NCI-H446 treated with DMSO at 0.1 percent for 48 hours (cell line): Measurements from ENCODE around the gene HLX.

Experiments
- DNase-seq: peaks from one replicate; lab custom pipeline; 2025; lab: John Stamatoyannopoulos, UW

The HLX gene

DNA sequence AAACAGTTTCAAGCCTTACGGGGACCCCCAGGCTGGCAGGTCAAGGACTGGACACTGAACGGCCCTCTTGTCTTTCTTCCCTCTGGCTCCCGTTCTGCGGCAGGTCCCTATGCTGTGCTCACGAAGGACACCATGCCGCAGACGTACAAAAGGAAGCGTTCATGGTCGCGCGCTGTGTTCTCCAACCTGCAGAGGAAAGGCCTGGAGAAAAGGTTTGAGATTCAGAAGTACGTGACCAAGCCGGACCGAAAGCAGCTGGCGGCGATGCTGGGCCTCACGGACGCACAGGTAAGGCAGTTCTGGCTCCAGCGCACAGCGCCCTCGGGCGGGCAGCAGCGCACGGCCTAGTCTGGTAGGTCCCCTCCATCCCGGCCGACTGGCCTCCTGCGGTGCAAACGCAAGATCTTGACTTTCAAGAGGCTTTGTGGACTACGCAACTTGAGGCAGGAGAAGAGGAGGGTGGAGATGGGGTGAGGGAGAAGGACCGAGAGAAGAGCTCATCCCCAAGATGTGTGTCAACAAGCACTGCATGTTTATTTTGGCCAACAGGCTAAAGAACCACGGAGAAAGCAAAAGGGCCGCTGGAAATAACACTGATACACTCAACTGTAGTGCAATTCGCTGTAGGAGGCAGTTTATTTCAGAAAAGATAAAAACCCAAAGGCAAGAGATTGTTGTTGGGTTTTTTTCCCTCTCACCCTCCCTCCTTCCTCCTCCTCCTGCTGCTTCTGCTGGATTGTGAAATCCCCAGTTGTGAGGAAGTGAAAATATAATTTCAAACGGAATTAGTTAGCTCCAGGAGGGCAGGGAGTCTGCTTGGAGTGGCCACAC is 3.0 kb downstream of the HLX start:
- no peak for DNase-seq

DNA sequence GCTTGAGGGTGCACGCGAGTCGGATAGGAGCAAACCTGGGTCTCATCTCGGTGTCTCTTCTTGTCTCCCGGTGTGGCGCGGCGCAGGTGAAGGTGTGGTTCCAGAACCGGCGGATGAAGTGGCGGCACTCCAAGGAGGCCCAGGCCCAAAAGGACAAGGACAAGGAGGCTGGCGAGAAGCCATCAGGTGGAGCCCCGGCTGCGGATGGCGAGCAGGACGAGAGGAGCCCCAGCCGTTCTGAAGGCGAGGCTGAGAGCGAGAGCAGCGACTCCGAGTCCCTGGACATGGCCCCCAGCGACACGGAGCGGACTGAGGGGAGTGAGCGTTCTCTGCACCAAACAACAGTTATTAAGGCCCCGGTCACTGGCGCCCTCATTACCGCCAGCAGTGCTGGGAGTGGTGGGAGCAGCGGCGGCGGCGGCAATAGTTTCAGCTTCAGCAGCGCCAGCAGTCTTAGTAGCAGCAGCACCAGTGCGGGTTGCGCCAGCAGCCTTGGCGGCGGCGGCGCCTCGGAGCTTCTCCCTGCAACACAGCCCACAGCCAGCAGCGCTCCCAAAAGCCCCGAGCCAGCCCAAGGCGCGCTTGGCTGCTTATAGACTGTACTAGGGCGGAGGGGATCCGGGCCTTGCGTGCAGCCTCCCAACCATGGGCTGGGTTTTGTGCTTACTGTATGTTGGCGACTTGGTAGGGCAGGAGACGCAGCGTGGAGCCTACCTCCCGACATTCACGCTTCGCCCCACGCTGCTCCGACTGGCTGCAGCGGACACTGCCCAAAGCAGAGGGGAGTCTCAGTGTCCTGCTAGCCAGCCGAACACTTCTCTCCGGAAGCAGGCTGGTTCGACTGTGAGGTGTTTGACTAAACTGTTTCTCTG is 5.1 kb downstream of the HLX start:
- DNase-seq, result no peak

DNA sequence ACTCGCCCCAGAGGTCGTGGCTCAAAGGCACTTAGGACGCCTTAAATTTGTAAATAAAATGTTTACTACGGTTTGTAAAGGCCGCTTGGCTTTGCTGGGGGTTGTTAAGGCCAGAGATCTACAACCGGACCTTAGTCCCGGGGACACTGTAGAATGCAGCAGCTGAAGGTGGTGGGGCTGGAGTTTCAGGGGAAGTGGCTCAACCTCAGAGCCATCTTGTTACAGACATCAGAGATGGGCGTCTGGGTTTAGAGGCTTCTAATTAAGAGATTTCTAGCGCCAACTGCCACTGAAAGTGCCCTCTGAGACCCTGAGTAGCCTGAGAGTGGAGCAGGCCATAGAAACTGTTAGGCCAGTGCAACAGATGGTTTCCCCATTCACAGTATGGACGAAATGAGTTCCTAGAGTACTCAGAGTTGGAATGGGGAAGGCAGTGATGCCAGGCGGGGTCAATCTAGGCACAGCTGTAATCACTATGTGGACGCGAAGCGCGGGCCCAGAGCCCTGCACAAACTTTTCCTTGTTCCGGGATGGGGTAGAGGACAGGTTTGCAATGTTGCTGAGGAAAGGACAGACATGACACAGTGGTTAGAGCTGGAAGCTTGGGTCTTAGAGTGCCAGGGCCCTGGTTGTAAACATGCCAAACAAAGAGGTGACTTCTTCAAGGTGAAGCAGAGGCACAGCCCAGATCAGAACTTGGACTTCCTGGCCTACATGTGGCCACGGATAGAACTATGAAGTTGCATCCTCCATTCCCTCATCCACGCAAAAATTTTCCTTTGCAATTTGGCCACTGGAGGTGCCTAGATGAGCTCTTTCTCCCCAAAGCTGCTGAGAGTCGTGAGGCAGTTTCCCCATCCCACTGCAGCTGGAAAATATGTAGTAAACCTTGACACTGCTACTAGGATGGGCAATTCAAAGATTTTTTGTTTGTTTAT is 6.0 kb downstream of the HLX start:
- no peak for DNase-seq

DNA sequence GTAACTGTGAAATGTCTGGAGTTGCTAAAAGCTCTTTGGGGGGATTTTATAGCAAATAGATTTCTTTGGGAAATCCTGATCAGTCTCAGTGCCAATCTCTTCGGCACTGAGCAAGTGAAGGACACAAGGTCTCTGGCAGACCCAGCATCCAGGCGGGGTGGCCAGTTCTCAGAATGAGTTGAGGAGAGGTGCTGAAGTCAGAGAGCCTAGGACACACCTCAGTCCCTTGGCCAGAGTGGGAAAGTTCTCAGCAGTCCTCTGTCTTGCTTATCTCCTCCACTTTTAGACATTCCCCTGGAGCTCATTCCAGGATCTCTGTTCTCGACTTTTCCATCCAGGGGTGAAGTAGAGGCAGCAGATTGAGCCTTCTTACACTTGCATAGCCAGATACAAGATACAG is 6.7 kb downstream of the HLX start:
- no peak for DNase-seq

DNA sequence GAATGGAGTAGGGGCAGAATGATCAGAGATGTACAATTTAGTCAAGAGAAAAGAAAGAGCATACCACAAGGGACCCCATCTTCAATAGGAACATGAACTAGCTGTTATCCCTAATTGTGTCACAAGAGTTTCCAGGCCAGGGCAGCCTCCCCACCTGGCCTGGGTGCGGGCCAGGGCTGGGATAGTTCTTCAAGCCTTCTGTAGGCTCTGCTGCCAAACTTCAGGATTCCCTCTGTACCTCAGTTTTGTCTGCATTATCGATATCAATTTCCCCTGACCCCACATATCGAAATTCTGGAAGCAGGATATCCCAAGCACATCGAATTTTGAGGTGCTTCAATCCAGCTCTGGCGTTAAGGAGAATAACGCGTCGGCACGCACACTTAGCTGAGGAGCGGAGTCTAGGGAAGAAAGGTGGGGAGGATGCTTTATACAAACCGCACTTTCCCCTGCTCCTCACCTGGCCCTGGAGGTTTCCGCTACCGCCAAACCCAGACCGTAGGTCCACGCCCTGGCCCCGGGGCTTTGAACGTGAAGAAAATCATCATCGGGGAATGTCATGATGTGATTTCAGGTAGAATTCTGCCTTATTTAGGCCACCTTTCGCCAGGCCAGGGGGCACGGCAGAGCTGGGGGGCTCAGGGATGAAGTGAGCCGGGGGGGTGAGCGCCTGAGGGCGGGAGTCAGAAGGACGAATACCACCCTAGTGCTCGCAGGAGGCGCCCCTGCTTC is 7.4 kb downstream of the HLX start:
- DNase-seq, result no peak

DNA sequence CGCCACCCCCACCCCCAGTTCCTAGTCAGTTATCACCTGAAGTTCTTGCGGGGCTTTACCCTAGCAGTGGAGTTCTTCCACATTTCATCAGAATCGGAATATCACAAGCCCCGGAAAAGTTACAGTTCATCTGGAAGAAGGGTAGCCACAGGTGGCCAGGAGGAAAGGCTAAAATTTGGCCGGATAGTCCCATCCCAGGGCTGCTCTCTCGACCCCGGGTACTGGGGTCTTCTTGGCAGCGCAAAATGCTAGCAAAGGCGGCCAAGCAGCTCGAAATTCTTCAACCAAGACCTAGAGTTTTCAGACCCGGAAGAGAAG is 7.9 kb downstream of the HLX start:
- DNase-seq, result no peak

DNA sequence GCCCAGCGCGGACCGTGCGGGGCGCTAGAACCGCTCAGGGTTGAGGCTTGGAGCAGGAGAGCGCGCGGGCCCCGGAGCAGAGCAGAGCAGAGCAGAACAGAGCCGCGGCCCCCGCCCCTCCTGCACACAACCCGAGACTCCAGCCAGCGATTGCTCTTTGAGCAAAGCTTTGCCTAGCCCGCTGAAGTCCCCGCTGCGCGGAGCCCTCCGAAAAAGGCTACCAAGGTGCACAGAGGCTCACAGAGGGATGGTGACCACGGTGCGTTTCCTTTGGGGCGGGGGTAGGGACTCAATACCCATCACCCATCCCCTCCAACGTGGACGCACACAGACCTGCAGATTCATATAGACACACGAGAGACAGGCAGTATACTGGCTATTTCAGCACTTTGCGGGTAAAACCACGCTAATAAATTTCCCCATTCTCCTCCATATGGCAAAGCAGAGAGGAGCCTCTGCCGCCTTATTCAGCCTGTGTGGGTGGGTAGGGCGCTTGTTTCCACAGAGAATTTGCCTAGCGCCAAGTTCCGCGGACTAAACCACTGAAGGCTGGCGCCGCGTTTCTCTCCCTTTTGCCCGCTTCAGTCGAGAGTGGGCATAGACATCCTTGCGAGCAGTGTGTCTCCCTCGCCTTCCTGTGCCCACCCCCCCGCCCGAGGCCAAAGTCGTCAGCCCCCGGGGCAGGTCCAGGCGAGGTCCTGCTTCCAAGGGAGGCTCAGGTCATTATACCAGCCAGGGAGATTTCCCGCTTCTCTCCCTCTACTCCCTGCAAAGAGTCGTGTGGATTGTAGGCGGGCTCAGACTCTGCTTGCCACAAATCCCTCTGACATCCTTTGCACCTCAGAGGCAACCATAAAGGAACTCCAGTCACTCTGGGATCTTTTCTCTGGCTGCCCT is 8.5 kb downstream of the HLX start:
- DNase-seq, result no peak

DNA sequence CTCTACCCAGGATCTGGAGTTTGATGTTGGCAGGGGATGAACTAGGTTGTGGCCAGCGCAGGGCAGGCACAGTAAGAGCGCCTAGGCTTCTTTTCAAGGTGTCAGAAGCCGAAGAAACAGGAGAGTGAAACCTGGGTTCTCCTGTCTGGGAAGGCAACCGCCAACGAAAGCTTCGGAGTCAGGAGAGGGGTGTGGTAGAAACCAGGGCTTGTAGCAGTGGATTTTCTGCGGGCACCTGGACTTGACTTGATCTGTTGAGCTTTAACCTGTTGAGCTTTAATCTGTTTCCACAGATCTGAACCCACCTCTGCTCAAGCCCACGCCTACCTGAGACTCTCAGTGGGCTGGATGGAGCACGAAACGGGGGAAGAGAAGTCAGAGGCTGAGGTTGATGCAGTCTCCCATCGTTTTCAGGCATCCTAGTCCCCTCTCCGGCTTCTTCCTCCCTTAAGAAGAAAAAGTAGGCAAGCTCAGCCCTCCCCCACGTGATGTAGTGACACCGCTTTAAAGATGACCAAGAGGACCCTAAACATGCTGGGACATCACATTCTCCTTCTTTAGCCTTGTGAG is 9.3 kb downstream of the HLX start:
- no peak for DNase-seq

- no peak for DNase-seq
Observed at GRCh38 chr1:220889333-220889732, 10.1 kb downstream of the HLX start.

DNA sequence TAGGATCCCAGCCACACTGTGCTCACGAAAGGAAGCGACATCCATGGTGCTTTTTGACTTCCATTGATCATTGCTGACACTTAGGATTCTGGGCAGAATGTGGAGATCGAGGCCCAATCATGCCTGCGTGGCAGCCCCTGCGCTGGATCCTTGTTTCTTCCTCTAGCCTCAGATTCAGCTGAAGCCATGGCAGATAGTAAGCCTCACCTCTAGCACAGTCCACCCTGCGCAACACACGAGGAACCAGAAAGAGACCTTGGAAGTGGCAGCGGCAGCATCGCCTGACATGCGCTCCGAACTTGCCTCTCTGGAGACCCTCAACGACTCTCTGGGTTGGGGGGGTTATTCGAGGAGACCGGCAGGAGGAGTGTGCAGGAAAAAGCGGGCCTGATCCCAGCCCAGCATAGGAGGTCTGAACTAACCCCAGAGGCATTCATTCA is 10.6 kb downstream of the HLX start:
- DNase-seq, result no peak

DNA sequence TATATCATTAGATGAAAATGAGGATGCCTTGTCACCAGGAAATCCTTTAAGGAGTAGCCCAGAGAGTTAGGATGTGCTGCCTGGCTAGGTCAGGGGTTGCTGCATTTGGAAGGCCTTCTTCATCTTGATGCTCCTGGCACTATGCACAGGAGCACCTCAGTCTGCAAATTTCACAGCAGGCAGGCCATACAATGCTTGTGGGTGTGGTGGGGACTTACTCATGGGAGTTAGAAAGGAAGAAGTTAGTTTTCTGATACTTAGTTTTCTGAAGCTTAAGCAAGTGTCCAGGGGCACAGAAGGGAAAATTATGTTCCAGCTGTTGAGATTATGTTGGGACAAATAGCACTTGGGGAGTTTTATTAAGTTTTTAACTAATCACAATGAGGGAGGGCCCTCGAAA is 11.4 kb downstream of the HLX start:
- no peak for DNase-seq

DNA sequence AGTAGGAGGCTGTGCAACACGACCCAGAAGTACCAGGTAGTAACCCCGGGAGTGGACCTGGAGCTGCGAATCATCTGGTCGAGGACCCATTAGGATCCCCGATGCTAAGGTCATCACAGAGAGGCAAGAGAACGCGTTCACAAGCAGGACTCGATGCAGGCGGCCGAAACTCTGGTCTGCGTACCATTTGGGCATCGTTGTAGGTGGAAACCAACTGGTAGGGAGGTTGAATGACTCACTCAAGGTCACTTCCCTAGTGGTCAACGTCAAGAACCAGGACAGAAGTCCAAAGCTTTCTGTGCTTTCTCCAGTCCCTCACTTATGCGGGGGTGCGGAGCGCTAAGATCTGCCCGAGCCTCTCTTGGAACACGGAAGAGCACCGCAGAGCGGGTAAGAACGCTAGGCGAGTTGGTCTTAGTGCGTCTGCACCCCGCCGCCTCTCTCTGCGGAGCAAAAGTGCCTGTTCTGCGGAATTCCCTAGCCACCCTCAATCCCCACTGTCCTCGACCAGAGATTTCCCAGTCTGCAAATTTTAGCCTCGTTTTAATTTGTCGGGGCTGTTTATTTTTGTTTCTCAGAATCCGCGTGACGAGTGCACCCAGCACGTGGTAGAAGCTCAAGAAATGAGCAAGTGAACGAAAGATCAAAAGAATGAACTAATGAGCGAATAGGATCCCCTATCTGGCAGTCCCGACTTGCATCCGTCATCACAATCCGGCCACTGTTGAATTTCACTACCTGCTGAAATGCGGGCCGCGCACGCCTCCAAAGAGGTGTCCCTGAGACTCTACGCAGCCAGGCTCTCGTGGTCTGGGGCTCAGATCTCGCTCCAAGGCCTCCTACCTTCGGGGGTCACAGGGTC is 12.2 kb downstream of the HLX start:
- DNase-seq, result no peak

- DNase-seq, result no peak
Observed at GRCh38 chr1:220892086-220892376, 12.8 kb downstream of the HLX start.

DNA sequence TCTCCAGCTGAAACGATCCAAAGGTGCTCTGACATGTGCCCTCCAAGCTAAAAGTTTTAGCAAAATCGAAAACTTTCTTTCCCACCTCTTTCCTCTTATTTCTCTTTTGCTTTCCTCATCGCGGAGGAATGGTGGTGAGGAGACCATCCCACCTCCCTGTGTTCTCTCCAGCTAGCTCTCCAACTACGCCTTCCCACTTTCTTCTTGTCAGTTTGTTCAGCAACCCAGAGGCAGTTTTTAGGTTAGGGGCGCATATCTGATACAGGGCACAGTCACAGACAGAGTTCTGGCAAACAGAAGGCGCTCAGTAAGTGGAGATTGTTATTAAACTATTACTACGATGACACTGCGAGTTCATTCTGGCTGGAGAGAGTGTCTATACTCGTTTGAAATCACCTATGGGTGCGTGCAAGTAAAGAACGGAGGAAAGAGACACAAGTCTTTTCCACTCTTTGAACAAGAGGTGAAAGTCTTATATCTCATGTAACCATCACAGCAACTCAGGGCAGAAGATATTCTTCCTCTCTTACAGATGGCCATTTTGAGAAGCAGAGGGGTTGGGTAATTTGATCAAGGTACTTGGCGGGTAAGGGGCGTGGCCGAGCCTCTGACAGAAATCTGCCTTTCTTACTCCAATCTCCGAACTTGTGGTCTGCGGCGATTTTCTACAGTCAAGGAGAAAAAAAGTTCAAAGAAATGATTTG is 13.9 kb downstream of the HLX start:
- no peak for DNase-seq

GRCh38 chr1:220893701-220894024 is 14.4 kb downstream of the HLX start:
- DNase-seq, result no peak

DNA sequence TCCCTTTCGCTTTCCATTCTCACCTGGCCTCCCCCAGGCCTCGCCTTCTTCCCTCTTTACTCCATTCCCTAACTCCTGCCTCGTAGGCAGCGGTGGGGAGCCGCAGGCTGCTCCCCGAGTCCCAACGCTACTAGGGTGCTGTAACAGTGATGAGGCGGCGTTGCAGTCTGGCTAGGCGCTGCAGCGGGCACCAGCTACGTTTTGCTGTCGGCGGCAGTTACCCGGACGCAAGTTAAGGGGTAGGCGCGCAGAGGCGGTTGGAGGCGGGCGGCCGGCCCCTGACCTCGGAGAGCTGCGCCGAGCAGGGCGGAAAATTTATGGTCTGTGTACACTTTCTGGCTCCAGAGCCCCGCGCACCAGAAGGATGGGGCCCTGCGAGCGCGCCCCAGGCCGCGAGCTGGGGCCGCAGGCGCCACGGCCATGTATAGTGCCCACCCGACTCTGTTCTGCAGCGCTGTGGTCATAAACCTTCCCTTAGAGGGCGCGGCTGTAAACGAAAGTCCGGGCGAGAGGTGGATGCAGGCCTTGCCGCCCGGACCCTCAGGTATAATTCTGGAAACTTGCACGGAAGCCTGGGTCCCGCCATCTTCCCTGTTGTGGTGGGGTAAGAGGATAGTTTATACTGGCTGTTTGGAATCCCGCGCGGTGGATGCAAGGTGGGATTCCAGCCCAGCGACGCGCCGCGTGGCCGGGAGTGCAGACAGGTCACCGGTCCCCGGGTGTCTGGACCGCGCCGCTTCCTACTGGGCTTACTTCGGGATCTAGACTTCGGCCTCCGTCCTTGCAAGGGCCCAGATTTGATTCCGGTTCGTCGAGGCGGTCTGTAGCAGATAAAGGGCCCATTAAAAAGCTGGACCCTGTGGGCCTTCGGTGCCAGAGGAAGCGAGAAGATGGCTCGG is 15.0 kb downstream of the HLX start:
- DNase-seq, result no peak

- DNase-seq, result no peak
Observed at GRCh38 chr1:220894924-220895256, 15.6 kb downstream of the HLX start.

GRCh38 chr1:220895412-220895946 is 16.2 kb downstream of the HLX start:
- DNase-seq, result no peak
